H9 (cell line): ENCODE results near the gene MC1R. TPM values are rescaled to one million over a fixed set of nuclear protein-coding genes. Genes with fewer than 3 reads are reported as not detected.

Experiments
- DNase-seq: peaks from one replicate; pipeline ENCODE4 v3.0.0-alpha.2; 2017
- H2AFZ ChIP-seq: one replicate; pipeline ENCODE4 v1.6.1; 2013; ENCODE audit warnings: mild to moderate bottlenecking, low read length, control low read depth, moderate library complexity
- H2AK5ac ChIP-seq: 2 replicates; pipeline ENCODE4 v1.6.1; 2013; ENCODE audit warnings: low read length, control low read depth, mixed read lengths; ENCODE audit not compliant: insufficient read length
- H2BK120ac ChIP-seq: one replicate; pipeline ENCODE4 v1.6.1; 2013; ENCODE audit warnings: low read depth, mild to moderate bottlenecking, low read length, control low read depth, inconsistent platforms; ENCODE audit not compliant: poor library complexity, severe bottlenecking
- H2BK12ac ChIP-seq: 2 replicates; pipeline ENCODE4 v1.6.1; 2013; ENCODE audit warnings: low read length, control low read depth, mixed read lengths, low read depth; ENCODE audit not compliant: insufficient read length
- H2BK15ac ChIP-seq: 2 replicates; pipeline ENCODE4 v1.6.1; 2013; ENCODE audit warnings: low read depth, low read length, control low read depth
- H2BK20ac ChIP-seq: one replicate; pipeline ENCODE4 v1.6.1; 2013; ENCODE audit warnings: low read depth, mild to moderate bottlenecking, low read length, control low read depth, inconsistent platforms; ENCODE audit not compliant: poor library complexity, severe bottlenecking
- H2BK5ac ChIP-seq: 2 replicates; pipeline ENCODE4 v1.6.1; 2013; ENCODE audit warnings: low read length, control low read depth, mixed read lengths; ENCODE audit not compliant: insufficient read length
- H3K14ac ChIP-seq: 2 replicates; pipeline ENCODE4 v1.6.1; 2013; ENCODE audit warnings: low read length, control low read depth; ENCODE audit not compliant: insufficient read depth
- H3K18ac ChIP-seq: 2 replicates; pipeline ENCODE4 v1.6.1; 2013; ENCODE audit warnings: low read depth, mild to moderate bottlenecking, mixed read lengths, low read length, control low read depth; ENCODE audit not compliant: insufficient read length
- H3K23ac ChIP-seq: 2 replicates; pipeline ENCODE4 v1.6.1; 2013; ENCODE audit warnings: low read length, control low read depth, mixed read lengths, low read depth; ENCODE audit not compliant: insufficient read length
- H3K23me2 ChIP-seq: 2 replicates; pipeline ENCODE4 v1.6.1; 2013; ENCODE audit warnings: low read depth, mild to moderate bottlenecking, mixed read lengths, low read length, control low read depth; ENCODE audit not compliant: insufficient read length, poor library complexity, severe bottlenecking
- H3K27ac ChIP-seq: 2 replicates; pipeline ENCODE4 v1.5.1; 2013; ENCODE audit warnings: low read length, control low read depth, mixed read lengths, low read depth; ENCODE audit not compliant: insufficient read length
- H3K27me3 ChIP-seq: 2 replicates; pipeline ENCODE4 v1.6.1; 2013; ENCODE audit warnings: low read length, control low read depth, inconsistent platforms; ENCODE audit not compliant: insufficient read depth
- H3K4ac ChIP-seq: 2 replicates; pipeline ENCODE4 v1.6.1; 2013; ENCODE audit warnings: low read depth, mild to moderate bottlenecking, control low read depth, inconsistent platforms, low read length, moderate library complexity
- H3K4me1 ChIP-seq: 2 replicates; pipeline ENCODE4 v1.6.1; 2013; ENCODE audit warnings: low read length, control low read depth, inconsistent platforms; ENCODE audit not compliant: insufficient read depth
- H3K4me2 ChIP-seq: 2 replicates; pipeline ENCODE4 v1.6.1; 2013; ENCODE audit warnings: low read length, control low read depth, mixed read lengths; ENCODE audit not compliant: insufficient read length, insufficient read depth
- H3K56ac ChIP-seq: 2 replicates; pipeline ENCODE4 v1.6.1; 2013; ENCODE audit warnings: low read depth, mild to moderate bottlenecking, mixed read lengths, low read length, control low read depth; ENCODE audit not compliant: insufficient read length
- H3K79me1 ChIP-seq: 2 replicates; pipeline ENCODE4 v1.6.1; 2013; ENCODE audit warnings: low read depth, mild to moderate bottlenecking, moderate library complexity, low read length, control low read depth, inconsistent platforms; ENCODE audit not compliant: insufficient read depth, poor library complexity, severe bottlenecking
- H3K79me2 ChIP-seq: 2 replicates; pipeline ENCODE4 v1.6.1; 2013; ENCODE audit warnings: low read length, control low read depth, inconsistent platforms; ENCODE audit not compliant: insufficient read depth
- H3K9ac ChIP-seq: 2 replicates; pipeline ENCODE4 v1.6.1; 2013; ENCODE audit warnings: low read length, control low read depth, mixed read lengths; ENCODE audit not compliant: insufficient read length; ENCODE audit errors: extremely low read depth
- H3K9me3 ChIP-seq: one replicate; pipeline ENCODE4 v1.6.1; 2013; ENCODE audit warnings: low read depth, low read length, inconsistent platforms; ENCODE audit not compliant: control insufficient read depth
- H3T11ph ChIP-seq: one replicate; pipeline ENCODE4 v1.6.1; 2013; ENCODE audit warnings: mild to moderate bottlenecking, low read length, control low read depth, inconsistent platforms
- H4K20me1 ChIP-seq: one replicate; pipeline ENCODE4 v1.6.1; 2013; ENCODE audit not compliant: control insufficient read depth, insufficient read length, insufficient read depth
- H4K5ac ChIP-seq: 2 replicates; pipeline ENCODE4 v1.6.1; 2013; ENCODE audit warnings: low read depth, mild to moderate bottlenecking, mixed read lengths, low read length, control low read depth; ENCODE audit not compliant: insufficient read length
- H4K8ac ChIP-seq: replicated peaks from 2 replicates; pipeline ENCODE4 v1.6.1; 2013; ENCODE audit warnings: low read length, control low read depth, mixed read lengths, low read depth; ENCODE audit not compliant: insufficient read length
- H4K91ac ChIP-seq: 2 replicates; pipeline ENCODE4 v1.6.1; 2013; ENCODE audit warnings: low read depth, mild to moderate bottlenecking, moderate library complexity, mixed read lengths, low read length, control low read depth; ENCODE audit not compliant: insufficient read length
- H3K27ac Mint-ChIP-seq, 3 experiments: 2 replicates in 2 of 3; 3 replicates in 1 of 3; pipeline ENCODE4 v1.8.0; 2020 to 2021; ENCODE audit warnings: mixed read lengths in 3 of 3, mild to moderate bottlenecking in 1 of 3, moderate library complexity in 1 of 3
- H3K27me3 Mint-ChIP-seq: 2 replicates; pipeline ENCODE4 v1.8.0; 2021; ENCODE audit warnings: low read depth, mild to moderate bottlenecking, moderate library complexity, mixed read lengths
- H3K36me3 Mint-ChIP-seq, 3 experiments: 2 replicates in 2 of 3; 3 replicates in 1 of 3; pipeline ENCODE4 v1.8.0; 2020 to 2021; ENCODE audit warnings: low read depth in 3 of 3, mixed read lengths in 3 of 3; ENCODE audit not compliant: insufficient read depth in 1 of 3
- H3K4me1 Mint-ChIP-seq, 2 experiments: 2 replicates each; pipeline ENCODE4 v1.8.0; 2020; ENCODE audit warnings: mixed read lengths in 2 of 2
- H3K4me3 Mint-ChIP-seq, 2 experiments: 2 replicates in 1 of 2; 3 replicates in 1 of 2; pipeline ENCODE4 v1.8.0; 2020 to 2021; ENCODE audit warnings: mild to moderate bottlenecking in 2 of 2, mixed read lengths in 2 of 2, moderate library complexity in 1 of 2
- H3K9me3 Mint-ChIP-seq, 2 experiments: 2 replicates in 1 of 2; 3 replicates in 1 of 2; pipeline ENCODE4 v1.8.0; 2020; ENCODE audit warnings: mild to moderate bottlenecking in 2 of 2, mixed read lengths in 2 of 2, moderate library complexity in 1 of 2
- CTCF ChIP-seq: fragments of 200-600 bp; sonication (generic); conservative IDR thresholded peaks from 3 replicates; pipeline ENCODE4 v1.8.0; 2021; ENCODE audit warnings: antibody characterized with exemption, mild to moderate bottlenecking
- WGBS: extraction: QIAGEN DNeasy Blood & Tissue Kit; methylation state at CpG from one replicate; pipeline ENCODE4 v1.1.7; 2013; ENCODE audit warnings: missing lambda C conversion rate, low lambda C conversion rate, mixed read lengths; ENCODE audit not compliant: insufficient read length; ENCODE audit errors: extremely low coverage; 5-methylcytosine and 5-hydroxymethylcytosine counted together
- total RNA-seq: library from RNA; stranded (reverse); gene quantifications from 2 replicates; pipeline ENCODE4 v1.2.1, GENCODE V29; 2021

MC1R gene
- total RNA-seq, 1 experiment from 2014 or later = 4.7 TPM

GRCh38 chr16:89964201-89964600, 45.5 kb downstream of the MC1R start:
- no peaks in the 10 kb centered on the region for H3K9me3 ChIP-seq
- no peak overlapping the region for H3K56ac ChIP-seq
- no peak overlapping the region for H2BK5ac ChIP-seq
- no peaks in the 10 kb centered on the region for H4K20me1 ChIP-seq
- H2AK5ac ChIP-seq = no peak overlapping the region
- H4K5ac ChIP-seq = no peak overlapping the region
- no peak overlapping the region for H3K4me2 ChIP-seq
- WGBS = no CpG with 5 or more reads among the region's 25 CpGs
- H4K8ac ChIP-seq = no peak overlapping the region
- peaks cover 7 to 34% (median 13%) of the 10 kb centered on the region in 3 experiments for H3K36me3 Mint-ChIP-seq
- H3K4ac ChIP-seq = no peak overlapping the region
- H3K4me1 ChIP-seq = no peaks in the 10 kb centered on the region
- no peak overlapping the region for H3K27ac ChIP-seq
- H3K18ac ChIP-seq = no peak overlapping the region
- H3T11ph ChIP-seq = no peak overlapping the region
- no peaks in the 10 kb centered on the region for H3K27me3 Mint-ChIP-seq
- no peak overlapping the region for H3K9ac ChIP-seq
- H3K23ac ChIP-seq = no peak overlapping the region
- no peak for DNase-seq
- no peaks in the 10 kb centered on the region for H3K23me2 ChIP-seq
- H4K91ac ChIP-seq = no peak overlapping the region
- H2BK12ac ChIP-seq = no peak overlapping the region
- no peak overlapping the region for H2BK20ac ChIP-seq
- no peak overlapping the region for H2BK120ac ChIP-seq
- no peaks in the 10 kb centered on the region for H3K27me3 ChIP-seq
- TF ChIP-seq CTCF = no peak
- H3K9me3 Mint-ChIP-seq = no peaks in the 10 kb centered on the region; a peak in 1 of 5 replicates
- no peak overlapping the region for H3K27ac Mint-ChIP-seq
- no peaks in the 10 kb centered on the region for H3K4me1 Mint-ChIP-seq
- no peaks in the 10 kb centered on the region for H3K79me2 ChIP-seq
- no peak overlapping the region for H3K4me3 Mint-ChIP-seq
- no peaks in the 10 kb centered on the region for H3K79me1 ChIP-seq
- no peak overlapping the region for H2BK15ac ChIP-seq
- no peak overlapping the region for H2AFZ ChIP-seq
- H3K14ac ChIP-seq = no peak overlapping the region
